ENCODE data around the gene ANAPC5.

- no peak for TF ChIP-seq POLR2A (IDR thresholded peaks at IDR 0.05; ENCODE audit: low read depth, low read length)
- TF ChIP-seq POLR2AphosphoS5 (IDR thresholded peaks at IDR 0.05; ENCODE audit: low read depth, low read length): no peak
Measured at GRCh38 chr12:121314431-121314830, 37.8 kb downstream of the ANAPC5 start.

Data from GM12891 (cell line).